Stimulated activated CD8-positive, alpha-beta memory T cell treated with anti-CD3 and anti-CD28 coated beads, Interleukin-15, amount 100 ng/mL, for 4 hours (primary cell): Measurements from ENCODE around the gene MYOC.
"Not testable (repeated sequence)": the region's sequence is repeated elsewhere in the genome, so short reads cannot be mapped to it uniquely, and the experiment has no call there.

Experiments used
- DNase-seq, 2 donors: peaks; one replicate each; pipeline ENCODE4 v3.0.0-alpha.2; 2020; ENCODE audit warnings: low read depth in 2 of 2

The MYOC gene

DNA sequence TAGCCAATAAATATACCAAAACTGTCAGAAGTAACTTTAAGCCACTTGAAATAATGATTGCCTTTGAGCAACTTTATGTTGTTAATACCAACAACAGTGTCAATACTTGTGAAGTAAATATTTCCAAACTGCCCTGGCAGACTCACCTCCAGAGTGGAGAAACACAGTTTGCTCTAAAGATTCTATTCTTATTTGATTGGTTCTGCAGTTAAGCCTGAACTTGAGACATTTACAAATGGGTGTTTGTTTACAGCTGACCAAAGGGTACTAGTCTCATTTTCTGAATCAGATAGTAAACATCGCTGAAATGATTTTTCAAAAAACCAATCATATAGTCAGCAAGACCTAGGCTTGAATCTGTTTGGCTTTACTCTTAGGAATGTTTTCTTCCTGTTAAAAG lies 1.3 kb upstream of the MYOC start:
- DNase-seq = no peak

GRCh38 chr1:171646249-171646560 lies 6.3 kb downstream of the MYOC start:
- DNase-seq = no peak

GRCh38 chr1:171645553-171646248 lies 6.8 kb downstream of the MYOC start:
- DNase-seq = no peak

GRCh38 chr1:171644805-171645483 lies 7.5 kb downstream of the MYOC start:
- peak; percentile 26 to 28 for DNase-seq

GRCh38 chr1:171643156-171643555 lies 9.3 kb downstream of the MYOC start:
- DNase-seq = no peak

- DNase-seq = no peak
Measured at GRCh38 chr1:171642197-171642596, 10.3 kb downstream of the MYOC start.

- no peak for DNase-seq
Measured at GRCh38 chr1:171641076-171641864, 11.2 kb downstream of the MYOC start.

- no peak for DNase-seq
Measured at GRCh38 chr1:171640225-171640624, 12.3 kb downstream of the MYOC start.

DNA sequence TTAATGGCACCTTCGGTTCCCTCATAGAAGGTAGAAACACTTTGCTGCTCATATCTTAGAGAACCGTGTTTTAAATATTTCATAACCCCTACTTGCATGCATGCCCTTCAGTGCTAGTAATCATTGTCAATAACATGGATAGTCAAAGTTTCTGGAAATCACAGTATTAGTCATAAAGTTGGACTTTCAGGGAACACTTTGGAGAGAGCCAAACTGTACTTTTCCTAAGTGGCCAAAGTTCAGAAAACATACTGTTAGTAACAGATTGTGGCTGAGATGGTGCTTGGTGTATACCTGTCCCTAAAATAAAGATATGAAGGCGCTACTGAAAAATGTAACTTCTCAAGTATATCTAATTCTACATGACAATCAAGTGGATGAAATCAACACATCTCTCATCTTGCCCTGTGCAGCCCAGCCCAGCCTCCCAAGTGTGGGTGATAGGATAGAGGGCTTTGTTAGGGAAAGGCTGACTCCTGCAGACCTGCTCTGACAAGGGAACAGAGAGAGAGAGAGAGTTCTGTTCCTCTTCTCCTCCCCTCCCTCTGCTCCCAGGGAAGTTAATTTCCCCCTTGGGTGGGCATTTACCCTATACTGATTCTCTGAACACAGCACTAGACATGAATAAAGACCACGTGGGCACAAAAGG lies 14.4 kb downstream of the MYOC start:
- no peak for DNase-seq

- DNase-seq = no peak
Measured at GRCh38 chr1:171636141-171636540, 16.3 kb downstream of the MYOC start.

DNA sequence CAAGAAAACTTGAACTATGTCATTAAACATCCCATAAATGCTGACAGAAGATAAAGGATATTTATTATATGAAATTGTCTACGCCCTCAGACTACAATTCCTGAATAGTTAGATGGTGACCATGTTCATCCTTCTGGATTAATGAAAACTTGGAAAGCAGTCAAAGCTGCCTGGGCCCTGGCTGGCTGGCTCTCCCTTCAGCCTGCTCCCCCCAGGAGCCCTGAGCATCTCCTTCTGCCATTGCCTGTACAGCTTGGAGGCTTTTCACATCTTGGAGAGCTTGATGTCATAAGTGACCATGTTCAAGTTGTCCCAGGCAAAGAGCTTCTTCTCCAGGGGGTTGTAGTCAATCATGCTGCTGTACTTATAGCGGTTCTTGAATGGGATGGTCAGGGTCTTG lies 16.8 kb downstream of the MYOC start:
- no peak for DNase-seq

DNA sequence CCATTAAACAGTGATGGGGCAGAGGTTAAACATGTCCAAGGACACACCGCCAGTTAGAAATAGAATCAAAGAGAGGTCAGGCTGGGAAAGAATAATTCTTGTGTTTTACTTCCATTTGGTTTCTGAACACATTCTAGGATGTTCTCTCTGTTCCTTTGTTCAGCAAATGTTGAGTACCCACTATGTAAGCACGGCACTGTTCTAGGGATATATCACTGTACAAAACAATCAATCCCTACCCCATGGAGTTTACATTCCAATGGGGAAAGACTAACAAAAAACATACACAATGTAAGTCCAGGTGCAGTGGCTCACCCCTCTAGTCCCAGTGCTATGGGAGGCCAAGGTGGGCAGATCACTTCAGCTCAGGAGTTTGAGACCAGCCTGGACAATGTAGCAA lies 24.3 kb downstream of the MYOC start:
- DNase-seq = no peak

DNA sequence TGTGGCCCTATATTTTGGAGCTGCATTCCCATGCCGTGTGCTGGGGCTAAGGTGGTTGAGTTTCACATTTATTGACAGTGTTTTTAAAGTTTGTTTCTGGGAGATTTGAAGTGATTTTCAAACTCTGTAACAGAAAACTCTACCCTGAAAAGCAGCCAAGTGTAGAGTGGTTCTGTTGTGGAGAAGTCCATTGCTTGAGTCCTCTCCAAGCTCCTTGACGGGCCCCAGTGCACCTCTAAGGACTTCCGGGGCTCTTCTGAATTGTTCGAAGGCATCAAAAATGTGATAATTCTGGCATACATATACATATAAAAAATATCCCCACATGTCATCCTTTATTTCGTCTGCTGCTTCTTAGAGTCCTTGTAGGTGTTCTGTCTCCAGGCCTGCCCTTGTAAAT lies 25.5 kb downstream of the MYOC start:
- DNase-seq = no peak

- no peak for DNase-seq
Measured at GRCh38 chr1:171625225-171625624, 27.3 kb downstream of the MYOC start.

DNA sequence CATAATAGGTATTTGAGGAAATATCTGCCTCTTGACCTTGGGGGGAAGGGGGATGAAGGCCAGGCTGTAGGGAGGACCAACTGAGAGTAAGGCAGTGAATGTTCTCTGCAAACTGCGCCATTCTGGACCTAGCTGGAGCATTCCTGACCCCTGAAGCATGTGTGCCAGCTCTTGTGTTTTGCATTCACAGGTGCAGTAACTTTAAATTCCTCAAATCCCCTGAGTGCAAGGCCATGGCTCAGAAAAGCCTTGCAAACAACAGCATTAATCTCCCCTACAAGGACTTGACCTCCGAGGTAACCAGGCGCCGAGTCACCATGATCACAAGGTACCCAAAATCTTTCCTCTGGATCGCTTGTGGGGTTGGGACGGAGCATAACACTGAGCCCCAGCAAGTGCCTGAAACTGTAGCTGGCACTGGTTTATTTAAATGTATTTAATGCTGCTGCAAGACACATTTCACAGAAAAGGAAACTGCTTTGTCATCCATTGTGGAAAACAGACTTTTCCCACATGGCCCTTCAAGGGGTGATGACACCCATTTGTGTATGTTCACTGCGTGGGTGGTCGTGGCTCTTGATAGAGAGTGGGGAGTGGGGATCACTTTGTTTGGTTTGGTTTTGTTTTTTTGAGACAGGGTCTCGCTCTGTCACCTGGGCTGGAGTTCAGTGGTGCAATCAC lies 28.7 kb downstream of the MYOC start:
- no peak for DNase-seq

GRCh38 chr1:171622152-171622462 lies 30.4 kb downstream of the MYOC start, which contains the start of gene MYOCOS:
Gene MYOCOS, plus strand, starts transcription at chr1:171622243. Its CDS starts 1,641 bp downstream, at chr1:171623884.
- no peak for DNase-seq

DNA sequence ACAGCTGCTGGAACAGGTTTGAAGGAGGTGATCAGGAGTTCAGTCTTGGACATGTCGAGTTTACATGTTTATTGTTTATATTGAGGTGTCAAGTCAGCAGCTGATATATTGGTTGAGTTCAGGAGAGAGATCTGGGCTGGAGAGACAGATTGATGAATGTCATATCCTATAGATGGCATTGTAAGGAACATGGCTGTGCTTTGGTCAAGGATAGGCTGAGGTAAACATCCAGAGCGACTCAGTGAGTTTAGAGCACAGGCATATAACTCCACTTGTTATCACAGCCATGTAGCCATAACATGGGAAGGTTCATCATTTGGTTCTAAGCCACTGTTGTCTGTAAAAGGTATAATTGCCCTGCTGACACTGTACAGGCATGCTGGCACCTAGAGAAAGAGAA lies 35.9 kb downstream of the MYOC start:
- no peak for DNase-seq

DNA sequence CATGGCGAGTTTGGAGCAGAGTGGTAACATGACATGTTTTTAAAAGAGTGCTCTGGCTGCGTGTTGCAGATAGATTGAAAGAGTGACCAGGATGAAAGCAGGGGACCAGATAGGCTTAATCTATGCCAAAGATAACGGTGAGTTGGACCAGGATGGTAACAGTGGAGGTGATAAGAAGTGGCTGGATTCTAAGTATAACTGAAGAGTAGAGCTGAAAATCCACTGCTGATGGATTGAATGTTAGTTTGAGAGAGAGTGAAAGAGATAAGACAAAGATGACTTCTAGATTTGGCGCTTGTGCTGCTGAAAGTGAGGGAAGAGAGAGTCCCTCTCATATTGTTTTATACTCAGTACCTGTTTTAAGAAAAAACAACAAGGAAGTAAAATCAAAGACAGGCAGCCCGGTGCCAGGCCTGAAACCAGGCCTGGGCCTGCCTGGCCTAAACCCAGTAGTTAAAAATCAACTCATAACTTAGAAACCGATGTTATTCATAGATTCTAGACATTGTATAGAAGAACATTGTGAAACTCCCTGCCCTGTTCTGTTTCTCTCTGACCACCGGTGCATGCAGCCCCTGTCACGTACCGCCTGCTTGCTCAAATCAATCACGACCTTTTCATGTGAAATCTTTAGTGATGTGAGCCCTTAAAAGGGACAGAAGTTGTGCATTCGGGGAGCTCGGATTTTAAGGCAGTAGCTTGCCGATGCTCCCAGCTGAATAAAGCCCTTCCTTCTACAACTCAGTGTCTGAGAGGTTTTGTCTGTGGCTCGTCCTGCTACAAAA lies 37.2 kb downstream of the MYOC start:
- not testable (repeated sequence) for DNase-seq

DNA sequence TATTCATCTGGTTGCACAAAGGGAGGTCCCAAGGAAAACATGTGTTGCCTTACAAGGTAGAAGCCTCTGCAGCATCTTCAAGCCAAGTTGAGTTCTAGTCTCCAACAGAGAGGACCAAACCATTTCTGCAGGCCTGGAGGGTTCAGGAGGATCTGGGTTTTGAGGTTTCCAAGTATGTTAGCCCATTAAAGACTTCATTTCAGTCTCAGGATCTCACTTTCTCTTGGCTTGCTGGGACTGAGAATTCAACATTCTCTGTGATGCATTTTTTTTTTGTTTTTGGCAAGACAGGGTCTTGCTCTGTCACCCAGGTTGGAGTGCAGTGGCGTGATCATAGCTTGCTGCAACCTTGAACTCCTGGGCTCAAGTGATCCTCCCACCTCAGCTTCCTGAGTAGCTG lies 39.2 kb downstream of the MYOC start:
- no peak for DNase-seq

DNA sequence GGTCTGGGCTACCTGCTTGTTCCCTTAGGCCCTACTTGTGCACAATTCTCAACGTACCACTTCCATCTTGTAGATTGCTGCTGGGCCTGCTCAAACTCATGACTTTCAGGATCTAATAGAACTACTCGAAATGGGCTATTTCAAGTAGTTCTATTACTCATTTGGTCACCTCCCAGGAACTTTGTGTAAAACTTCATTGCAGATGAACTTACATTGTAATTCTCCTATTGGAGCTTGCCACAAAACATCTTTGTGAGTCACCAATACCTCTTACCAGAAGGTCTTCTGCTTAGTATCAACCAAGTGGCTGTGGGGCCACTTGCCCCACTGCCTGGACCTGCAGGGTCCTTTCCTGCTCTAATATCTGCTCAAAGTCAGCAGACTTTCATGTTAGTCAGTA lies 41.2 kb downstream of the MYOC start:
- DNase-seq = no peak

GRCh38 chr1:171610385-171610784 lies 42.1 kb downstream of the MYOC start:
- no peak for DNase-seq
